CD8-positive, alpha-beta memory T cell (primary cell): ENCODE data around the gene IDH1. TPM values are rescaled to one million over a fixed set of nuclear protein-coding genes. Genes with fewer than 3 reads are reported as not detected.

Experiments used
- CTCF ChIA-PET: fragments of 350-600 bp; sonication (Branson Sonifier 250); formaldehyde crosslinking; loops from one replicate; lab custom pipeline; 2021; ENCODE audit warnings: antibody characterized with exemption; lab: Charles Lee
- POLR2A ChIA-PET: fragments of 350-600 bp; sonication (Branson Sonifier 250); formaldehyde crosslinking; loops from one replicate; lab custom pipeline; 2021; ENCODE audit warnings: antibody characterized with exemption; lab: Charles Lee
- DNase-seq, 5 donors: peaks; one replicate each; pipeline versions ENCODE4 v3.0.0 to v3.0.0-alpha.2; 2020 to 2022; ENCODE audit warnings: mixed read lengths in 1 of 5
- H3K27ac ChIP-seq: one replicate; pipeline ENCODE4 v1.7.0; 2013; ENCODE audit warnings: low read depth, mild to moderate bottlenecking, low read length, moderate library complexity
- H3K27me3 ChIP-seq: 2 replicates; pipeline ENCODE4 v1.7.0; 2013; ENCODE audit warnings: low read length, mild to moderate bottlenecking; ENCODE audit not compliant: insufficient read depth, poor library complexity, severe bottlenecking
- H3K36me3 ChIP-seq: 2 replicates; pipeline ENCODE4 v1.7.0; 2013; ENCODE audit warnings: mild to moderate bottlenecking, low read length, moderate library complexity; ENCODE audit not compliant: insufficient read depth
- H3K4me1 ChIP-seq: 2 replicates; pipeline ENCODE4 v1.7.0; 2013; ENCODE audit warnings: mild to moderate bottlenecking, low read length, moderate library complexity; ENCODE audit not compliant: insufficient read depth
- H3K4me3 ChIP-seq: 2 replicates; pipeline ENCODE4 v1.7.0; 2013; ENCODE audit warnings: mild to moderate bottlenecking, low read length
- H3K9me3 ChIP-seq: 2 replicates; pipeline ENCODE4 v1.7.0; 2013; ENCODE audit warnings: mild to moderate bottlenecking, low read length
- H3K27ac Mint-ChIP-seq, 8 donors: one replicate each; pipeline ENCODE4 v1.8.0; 2020 to 2021; ENCODE audit warnings: mixed read lengths in 8 of 8, mild to moderate bottlenecking in 6 of 8, inconsistent platforms in 3 of 8, moderate library complexity in 3 of 8
- H3K27me3 Mint-ChIP-seq, 2 donors: one replicate each; pipeline ENCODE4 v1.8.0; 2020 to 2021; ENCODE audit warnings: mixed read lengths in 2 of 2, mild to moderate bottlenecking in 1 of 2, moderate library complexity in 1 of 2
- H3K36me3 Mint-ChIP-seq, 3 donors: one replicate each; pipeline ENCODE4 v1.8.0; 2020 to 2021; ENCODE audit warnings: mixed read lengths in 3 of 3, inconsistent platforms in 1 of 3, mild to moderate bottlenecking in 1 of 3
- H3K4me1 Mint-ChIP-seq, 3 donors: one replicate each; pipeline ENCODE4 v1.8.0; 2020 to 2021; ENCODE audit warnings: mixed read lengths in 3 of 3, inconsistent platforms in 1 of 3, mild to moderate bottlenecking in 1 of 3
- H3K4me3 Mint-ChIP-seq, 7 donors: one replicate each; pipeline ENCODE4 v1.8.0; 2020 to 2021; ENCODE audit warnings: mixed read lengths in 7 of 7, mild to moderate bottlenecking in 6 of 7, moderate library complexity in 4 of 7, inconsistent platforms in 2 of 7
- H3K9me3 Mint-ChIP-seq, 5 donors: one replicate each; pipeline ENCODE4 v1.8.0; 2020 to 2022; ENCODE audit warnings: mixed read lengths in 5 of 5, mild to moderate bottlenecking in 3 of 5, moderate library complexity in 2 of 5, inconsistent platforms in 1 of 5
- polyA plus RNA-seq: library from polyadenylated mRNA; unstranded; fragments of 300-500 nt; fragmentation: Illumina TruSeq; gene quantifications from one replicate; pipeline ENCODE4 v1.2.3, GENCODE V29; 2021
- total RNA-seq, 2 experiments: library from RNA; stranded (reverse); gene quantifications; one replicate each; pipeline ENCODE4 v1.2.3, GENCODE V29; 2021

The IDH1 gene
- total RNA-seq (10 to 100 TPM; 18.9 to 21.5 TPM), polyA plus RNA-seq (5.8 TPM)

- CTCF ChIA-PET = interaction anchor here (1.1 to 6.6 kb wide), 6 partner anchors 13 to 79 kb away, joined by 3 to 89 read pairs (median 6); partner anchors contain the start of gene PIKFYVE
- Mint-ChIP-seq H3K27me3 (no peaks in the 10 kb centered on the region), H3K9me3 (no peaks in the 10 kb centered on the region), H3K4me1 (peaks cover 19 to 35% (median 25%) of the 10 kb centered on the region in 3 donors), H3K4me3 (peak within 1 kb of the TSS; percentile 97 to 100 (median 99)), H3K27ac (peak within 1 kb of the TSS; percentile 57 to 96 (median 94)), H3K36me3 (peaks cover 0 to 39% (median 8%) of the 10 kb centered on the region in 3 donors)
- Histone ChIP-seq H3K27ac (peak within 1 kb of the TSS; percentile 64), H3K36me3 (no peaks in the 10 kb centered on the region), H3K4me3 (peak within 1 kb of the TSS; percentile 88), H3K4me1 (peaks cover 12% of the 10 kb centered on the region), H3K9me3 (no peaks in the 10 kb centered on the region), H3K27me3 (no peaks in the 10 kb centered on the region)
- POLR2A ChIA-PET = interaction anchor here (0.6 to 2.9 kb wide), 3 partner anchors 11 to 725 kb away, joined by 3 to 26 read pairs (median 6); partner anchors contain the start of genes CREB1 and PIKFYVE
- peak; percentile 86 to 98 (median 94) for DNase-seq
Measured at GRCh38 chr2:208254871-208255556, at the start of gene IDH1. TSS of gene IDH1 (minus strand) at chr2:208255071. CDS start at chr2:208251551, 3,520 bp downstream.

GRCh38 chr2:208304157-208304556 lies 49.3 kb upstream of the IDH1 start:
- no peak overlapping the region for H3K4me3 Mint-ChIP-seq
- CTCF ChIA-PET = no interaction called here
- no peaks in the 10 kb centered on the region for H3K9me3 Mint-ChIP-seq
- Histone ChIP-seq H3K27me3 (no peaks in the 10 kb centered on the region), H3K9me3 (no peaks in the 10 kb centered on the region), H3K4me3 (no peak overlapping the region), H3K4me1 (no peaks in the 10 kb centered on the region), H3K27ac (no peak overlapping the region), H3K36me3 (peaks cover 33% of the 10 kb centered on the region)
- peaks cover 9 to 74% (median 33%) of the 10 kb centered on the region in 3 donors for H3K36me3 Mint-ChIP-seq
- POLR2A ChIA-PET = interaction anchor here (1.0 kb wide), 1 partner anchor 18 kb away, joined by 3 read pairs; no protein-coding TSS in a partner anchor
- DNase-seq = no peak
- H3K27ac Mint-ChIP-seq = no peak overlapping the region
- H3K4me1 Mint-ChIP-seq = peaks cover 2 to 6% (median 4%) of the 10 kb centered on the region in 3 donors
- no peaks in the 10 kb centered on the region for H3K27me3 Mint-ChIP-seq

- Mint-ChIP-seq H3K4me1 (peaks cover 6 to 10% (median 8%) of the 10 kb centered on the region in 3 donors), H3K27ac (no peak overlapping the region), H3K4me3 (no peak overlapping the region), H3K27me3 (no peaks in the 10 kb centered on the region), H3K9me3 (no peaks in the 10 kb centered on the region), H3K36me3 (peaks cover 9 to 79% (median 26%) of the 10 kb centered on the region in 3 donors)
- H3K4me1 ChIP-seq = no peaks in the 10 kb centered on the region
- H3K4me3 ChIP-seq = no peak overlapping the region
- no peak for DNase-seq
- CTCF ChIA-PET = interaction anchor here (1.8 kb wide), 1 partner anchor 125 kb away, joined by 4 read pairs; no protein-coding TSS in a partner anchor
- peaks cover 33% of the 10 kb centered on the region for H3K36me3 ChIP-seq
- H3K27me3 ChIP-seq = no peaks in the 10 kb centered on the region
- POLR2A ChIA-PET = no interaction called here
- H3K27ac ChIP-seq = no peak overlapping the region
- H3K9me3 ChIP-seq = no peaks in the 10 kb centered on the region
Measured at GRCh38 chr2:208300847-208301618, 46.2 kb upstream of the IDH1 start.

- no peaks in the 10 kb centered on the region for H3K27me3 Mint-ChIP-seq
- no peak overlapping the region for H3K4me3 ChIP-seq
- peaks cover 31% of the 10 kb centered on the region for H3K36me3 ChIP-seq
- no peak overlapping the region for H3K27ac ChIP-seq
- H3K4me1 ChIP-seq = no peaks in the 10 kb centered on the region
- peaks cover 24 to 37% (median 35%) of the 10 kb centered on the region in 3 donors for H3K4me1 Mint-ChIP-seq
- POLR2A ChIA-PET = no interaction called here
- H3K9me3 Mint-ChIP-seq = no peaks in the 10 kb centered on the region
- H3K27ac Mint-ChIP-seq = no peak overlapping the region
- H3K36me3 Mint-ChIP-seq = peaks cover 8 to 83% (median 27%) of the 10 kb centered on the region in 3 donors
- no peaks in the 10 kb centered on the region for H3K9me3 ChIP-seq
- H3K4me3 Mint-ChIP-seq = no peak overlapping the region
- CTCF ChIA-PET = no interaction called here
- DNase-seq = no peak
- no peaks in the 10 kb centered on the region for H3K27me3 ChIP-seq
Measured at GRCh38 chr2:208297961-208298360, 43.1 kb upstream of the IDH1 start.

- peaks cover 35 to 51% (median 49%) of the 10 kb centered on the region in 3 donors for H3K4me1 Mint-ChIP-seq
- H3K27me3 ChIP-seq = no peaks in the 10 kb centered on the region
- no peaks in the 10 kb centered on the region for H3K4me1 ChIP-seq
- H3K36me3 Mint-ChIP-seq = peaks cover 15 to 84% (median 32%) of the 10 kb centered on the region in 3 donors
- no peaks in the 10 kb centered on the region for H3K9me3 Mint-ChIP-seq
- no peaks in the 10 kb centered on the region for H3K9me3 ChIP-seq
- H3K4me3 Mint-ChIP-seq = no peak overlapping the region
- H3K27ac Mint-ChIP-seq = peak overlapping the region in 3 of 8 donors; percentile 3 to 93 (median 10)
- peaks cover 23% of the 10 kb centered on the region for H3K36me3 ChIP-seq
- H3K27me3 Mint-ChIP-seq = no peaks in the 10 kb centered on the region
- ChIA-PET CTCF (no interaction called here), POLR2A (no interaction called here)
- no peak overlapping the region for H3K4me3 ChIP-seq
- no peak for DNase-seq
- H3K27ac ChIP-seq = no peak overlapping the region
Measured at GRCh38 chr2:208296610-208297009, 41.7 kb upstream of the IDH1 start.

GRCh38 chr2:208295834-208296233 lies 41.0 kb upstream of the IDH1 start:
- POLR2A ChIA-PET = no interaction called here
- Histone ChIP-seq H3K27me3 (no peaks in the 10 kb centered on the region), H3K36me3 (peaks cover 17% of the 10 kb centered on the region), H3K9me3 (no peaks in the 10 kb centered on the region), H3K4me1 (peaks cover 4% of the 10 kb centered on the region), H3K27ac (no peak overlapping the region), H3K4me3 (no peak overlapping the region)
- CTCF ChIA-PET = no interaction called here
- H3K27me3 Mint-ChIP-seq = no peaks in the 10 kb centered on the region
- DNase-seq = no peak
- H3K36me3 Mint-ChIP-seq = peaks cover 22 to 84% (median 40%) of the 10 kb centered on the region in 3 donors
- peaks cover 42 to 59% (median 56%) of the 10 kb centered on the region in 3 donors for H3K4me1 Mint-ChIP-seq
- no peak overlapping the region for H3K4me3 Mint-ChIP-seq
- peaks cover 0 to 3% (median under 1%) of the 10 kb centered on the region in 5 donors for H3K9me3 Mint-ChIP-seq
- H3K27ac Mint-ChIP-seq = peak overlapping the region in 1 of 8 donors; percentile 72

GRCh38 chr2:208294482-208295024 lies 39.7 kb upstream of the IDH1 start:
- POLR2A ChIA-PET = no interaction called here
- Mint-ChIP-seq H3K4me3 (no peak overlapping the region), H3K36me3 (peaks cover 29 to 84% (median 46%) of the 10 kb centered on the region in 3 donors)

More at GRCh38 chr2:208294482-208295024, 39.7 kb upstream of the IDH1 start:
- DNase-seq = no peak
- Mint-ChIP-seq H3K27ac (peak overlapping the region in 5 of 8 donors; percentile 22 to 75 (median 33)), H3K27me3 (no peaks in the 10 kb centered on the region), H3K4me1 (peaks cover 48 to 66% (median 65%) of the 10 kb centered on the region in 3 donors), H3K9me3 (peaks cover 0 to 7% (median 4%) of the 10 kb centered on the region in 5 donors)
- Histone ChIP-seq H3K4me3 (no peak overlapping the region), H3K4me1 (peaks cover 4% of the 10 kb centered on the region), H3K27me3 (no peaks in the 10 kb centered on the region), H3K27ac (no peak overlapping the region), H3K36me3 (peaks cover 18% of the 10 kb centered on the region), H3K9me3 (no peaks in the 10 kb centered on the region)
- CTCF ChIA-PET = no interaction called here
